Hepatocyte (in vitro differentiated cells): ENCODE results near the gene TUBG1. TPM values are rescaled to one million over a fixed set of nuclear protein-coding genes. Genes with fewer than 3 reads are reported as not detected.
A peak's percentile ranks its signal among the peaks of the same experiment; 100 is the strongest.

Experiments
- DNase-seq: peaks from one replicate; pipeline ENCODE4 v3.0.0-alpha.2; 2016; ENCODE audit warnings: low spot score
- H2AFZ ChIP-seq: fragments of 200-600 bp; sonication (generic); 2 replicates; pipeline ENCODE4 v1.6.0; 2016; ENCODE audit warnings: antibody characterized with exemption, mild to moderate bottlenecking
- H3K27ac ChIP-seq: fragments of 200-600 bp; sonication (generic); 2 replicates; pipeline ENCODE4 v1.5.1; 2016; ENCODE audit warnings: mild to moderate bottlenecking
- H3K27me3 ChIP-seq: fragments of 200-600 bp; sonication (generic); 2 replicates; pipeline ENCODE4 v1.6.1; 2016
- H3K36me3 ChIP-seq: fragments of 200-600 bp; sonication (generic); replicated peaks from 2 replicates; pipeline ENCODE4 v1.5.1; 2016; ENCODE audit warnings: low read depth; ENCODE audit not compliant: insufficient read depth
- H3K4me1 ChIP-seq: fragments of 200-600 bp; sonication (generic); 2 replicates; pipeline ENCODE4 v1.5.1; 2016; ENCODE audit warnings: mild to moderate bottlenecking, moderate library complexity; ENCODE audit not compliant: insufficient read depth
- H3K4me2 ChIP-seq: fragments of 200-600 bp; sonication (generic); 2 replicates; pipeline ENCODE4 v1.6.0; 2016
- H3K4me3 ChIP-seq: fragments of 200-600 bp; sonication (generic); 2 replicates; pipeline ENCODE4 v1.5.1; 2016; ENCODE audit warnings: mild to moderate bottlenecking
- H3K79me2 ChIP-seq: fragments of 200-600 bp; sonication (generic); 2 replicates; pipeline ENCODE4 v1.6.0; 2017; ENCODE audit warnings: mild to moderate bottlenecking
- H3K9me2 ChIP-seq: fragments of 200-600 bp; sonication (generic); replicated peaks from 2 replicates; pipeline ENCODE4 v1.6.0; 2017; ENCODE audit warnings: mild to moderate bottlenecking; ENCODE audit not compliant: insufficient read depth
- H3K9me3 ChIP-seq: fragments of 200-600 bp; sonication (generic); 2 replicates; pipeline ENCODE4 v1.5.1; 2016; ENCODE audit warnings: low read depth, mild to moderate bottlenecking
- H4K20me1 ChIP-seq: fragments of 200-600 bp; sonication (generic); 2 replicates; pipeline ENCODE4 v1.6.0; 2016; ENCODE audit warnings: mild to moderate bottlenecking; ENCODE audit not compliant: insufficient read depth, poor library complexity, severe bottlenecking
- CTCF ChIP-seq: fragments of 200-600 bp; sonication (generic); IDR thresholded peaks from 2 replicates; pipeline ENCODE4 v1.5.1; 2016; ENCODE audit warnings: antibody characterized with exemption, mild to moderate bottlenecking; ENCODE audit not compliant: poor library complexity
- EZH2 ChIP-seq: fragments of 200-600 bp; sonication (generic); IDR thresholded peaks from 2 replicates; pipeline ENCODE4 v1.6.1; 2016; ENCODE audit warnings: antibody characterized with exemption, mild to moderate bottlenecking, borderline replicate concordance
- EZH2phosphoT487 ChIP-seq: fragments of 200-600 bp; sonication (generic); IDR thresholded peaks from one replicate; pipeline ENCODE4 v1.6.1; 2018; ENCODE audit warnings: antibody characterized with exemption, mild to moderate bottlenecking, low read depth, moderate library complexity; ENCODE audit not compliant: unreplicated experiment, severe bottlenecking
- WGBS: methylation state at CpG from one replicate; pipeline ENCODE4 v1.1.6; 2016; ENCODE audit warnings: low lambda C conversion rate; ENCODE audit errors: missing lambda C conversion rate; 5-methylcytosine and 5-hydroxymethylcytosine counted together
- polyA plus RNA-seq: library from polyadenylated mRNA; unstranded; fragments of >200 nt; fragmentation: Nextera tagmentation; extraction: Ambion mirVana; gene quantifications from 2 replicates; pipeline ENCODE4 v1.2.1, GENCODE V29; 2016
- total RNA-seq: library from RNA; depleted of rRNA; stranded (reverse); fragments of >200 nt; gene quantifications from 2 replicates; pipeline ENCODE4 v1.2.3, GENCODE V29; 2014

TUBG1 gene
- total and polyA plus RNA-seq, 2 experiments from 2014 or later = 33.7 to 81.2 TPM

GRCh38 chr17:42566215-42566882, 43.1 kb upstream of the TUBG1 start:
- WGBS = 67% methylated on average over 28 of the region's 28 CpGs
- Histone ChIP-seq H3K4me1 (peaks cover 19% of the 10 kb centered on the region), H3K9me2 (no peaks in the 10 kb centered on the region), H3K36me3 (no peaks in the 10 kb centered on the region), H2AFZ (peak overlapping the region; percentile 80), H3K4me3 (no peak overlapping the region), H3K9me3 (no peaks in the 10 kb centered on the region), H3K4me2 (peak overlapping the region; percentile 96), H3K27me3 (no peaks in the 10 kb centered on the region), H3K79me2 (peaks cover 59% of the 10 kb centered on the region), H3K27ac (peak overlapping the region; percentile 93), H4K20me1 (no peaks in the 10 kb centered on the region)
- TF ChIP-seq CTCF = no peak
- TF ChIP-seq EZH2 = no peak
- TF ChIP-seq EZH2phosphoT487 = no peak
- no peak for DNase-seq

- Histone ChIP-seq H3K9me2 (no peaks in the 10 kb centered on the region), H4K20me1 (no peaks in the 10 kb centered on the region), H3K4me2 (peak within 1 kb of the TSS; percentile 96), H2AFZ (peak within 1 kb of the TSS; percentile 88), H3K36me3 (no peaks in the 10 kb centered on the region), H3K4me3 (peak within 1 kb of the TSS; percentile 81), H3K27ac (peak within 1 kb of the TSS; percentile 93), H3K27me3 (no peaks in the 10 kb centered on the region), H3K4me1 (peaks cover 19% of the 10 kb centered on the region), H3K9me3 (no peaks in the 10 kb centered on the region), H3K79me2 (peaks cover 56% of the 10 kb centered on the region)
- DNase-seq = peak; percentile 98
- TF ChIP-seq EZH2 (no peak), EZH2phosphoT487 (no peak), CTCF (no peak)
- under 1% methylated on average over 45 of the region's 72 CpGs for WGBS
These were observed 42.5 kb upstream of the TUBG1 start, which contains the start of gene MLX for GRCh38 chr17:42566883-42567573. TSS of gene MLX (plus strand) at chr17:42567100. CDS start at chr17:42567125, 25 bp downstream.

- Histone ChIP-seq H4K20me1 (no peaks in the 10 kb centered on the region), H3K79me2 (peaks cover 45% of the 10 kb centered on the region), H3K36me3 (no peaks in the 10 kb centered on the region), H3K4me1 (peaks cover 9% of the 10 kb centered on the region), H2AFZ (no peak overlapping the region), H3K4me3 (no peak overlapping the region), H3K9me3 (no peaks in the 10 kb centered on the region), H3K27me3 (no peaks in the 10 kb centered on the region), H3K27ac (peak overlapping the region; percentile 93), H3K4me2 (peak overlapping the region; percentile 96), H3K9me2 (no peaks in the 10 kb centered on the region)
- WGBS = 96% methylated on average over 13 of the region's 14 CpGs
- DNase-seq = no peak
- TF ChIP-seq CTCF (no peak), EZH2phosphoT487 (no peak), EZH2 (no peak)
These were observed 41.0 kb upstream of the TUBG1 start for GRCh38 chr17:42568341-42569111.
